Middle frontal gyrus (tissue), 1 donor: Measurements from ENCODE around the gene HDAC4.

Experiments used
- DNase-seq: peaks from one replicate; pipeline ENCODE4 v3.0.0-alpha.2; 2015; ENCODE audit warnings: low spot score; ENCODE audit errors: extremely low spot score

The HDAC4 gene

DNA sequence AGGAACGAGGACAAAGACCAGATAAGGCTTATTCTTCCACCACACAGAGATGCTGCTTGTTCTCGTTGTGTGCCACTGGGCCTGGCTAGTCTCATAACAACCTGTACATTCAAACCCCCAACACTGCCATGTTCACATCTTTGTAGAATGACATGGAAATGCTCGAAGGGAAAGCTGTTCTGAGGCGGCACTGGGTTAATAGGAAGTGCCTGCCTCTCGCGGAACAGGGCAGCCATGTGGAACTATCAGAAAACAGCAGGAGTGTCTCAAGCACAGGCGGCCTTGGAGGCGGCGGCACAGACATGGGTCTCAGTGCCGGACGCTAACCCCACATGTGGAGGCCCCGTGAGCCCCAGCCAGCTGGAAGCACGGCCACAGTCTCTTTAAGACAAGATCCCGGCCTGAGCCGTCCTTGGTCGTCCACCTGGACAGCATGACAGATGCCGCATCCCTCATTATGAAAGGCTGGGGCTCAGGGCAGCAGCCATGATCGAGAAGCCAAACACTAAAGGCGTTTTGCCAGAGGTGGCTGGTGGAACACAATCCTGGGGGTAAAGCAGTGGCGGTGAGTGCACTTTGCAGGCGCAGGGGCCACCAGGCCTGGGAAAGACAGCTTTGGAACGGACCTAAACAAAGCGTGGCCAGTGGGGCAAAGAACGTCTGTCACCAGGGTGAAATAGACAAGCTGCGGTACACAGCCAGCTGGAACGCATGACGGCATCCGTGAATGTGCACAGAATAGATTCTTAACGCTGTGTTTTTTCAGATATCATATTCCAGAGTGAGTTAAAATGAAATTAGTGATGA, 161.0 kb downstream of the HDAC4 start:
- DNase-seq: no peak

DNA sequence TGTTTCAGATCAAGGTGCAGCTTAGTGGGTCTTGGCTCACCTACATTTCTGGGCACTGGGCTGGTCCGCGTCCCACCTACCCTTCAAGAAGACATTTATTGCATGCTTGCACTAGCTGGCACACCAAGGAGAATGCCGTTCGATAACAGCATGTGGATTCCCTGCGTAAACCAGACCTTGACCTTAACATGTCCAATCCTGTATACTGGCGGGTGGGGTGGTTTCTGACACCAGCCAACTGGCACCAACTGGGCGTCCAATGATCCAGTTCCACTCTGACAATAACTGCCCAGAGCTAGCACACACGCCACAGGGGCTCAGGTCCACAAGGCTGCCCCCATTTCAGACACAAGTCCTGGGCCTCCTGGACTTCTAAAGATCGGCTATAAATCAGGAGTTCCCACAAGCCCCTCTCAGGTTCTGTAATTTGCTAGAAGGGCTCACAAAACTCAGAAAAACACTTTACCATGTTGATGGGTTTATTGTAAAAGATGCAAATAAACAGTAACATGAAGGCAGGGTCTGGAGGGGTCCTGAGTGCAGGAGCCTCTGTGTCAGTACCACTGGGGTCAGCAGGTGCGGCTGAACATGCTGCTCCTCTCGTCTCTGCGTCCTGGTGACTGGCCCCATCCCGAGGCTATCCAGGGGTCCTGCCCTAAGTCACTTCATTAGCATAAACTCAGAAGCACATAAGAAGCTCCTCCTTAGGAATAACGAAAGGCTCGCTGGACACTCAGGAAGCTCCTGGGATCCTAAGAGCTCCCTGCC, 161.8 kb downstream of the HDAC4 start:
- DNase-seq: no peak

DNA sequence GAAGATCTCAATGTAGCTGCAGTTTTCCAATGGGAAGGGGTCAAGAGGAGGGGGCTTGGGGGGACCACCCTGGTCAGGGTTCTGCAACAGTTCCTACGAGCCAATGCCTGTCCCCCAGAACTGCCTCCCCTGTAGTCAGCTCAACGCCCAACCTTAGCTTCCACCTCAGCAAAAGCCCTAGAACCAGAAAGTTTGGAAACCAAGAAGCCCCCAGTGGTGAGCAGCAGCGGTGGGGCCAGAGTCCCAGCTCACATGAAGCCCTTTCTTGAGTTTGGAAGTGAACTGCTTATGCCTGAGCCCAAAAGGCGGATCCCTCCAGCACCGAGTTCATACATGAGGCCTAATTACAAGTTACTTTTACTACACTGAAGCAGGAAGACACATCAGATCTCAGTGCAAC, 162.4 kb downstream of the HDAC4 start:
- DNase-seq: no peak

DNA sequence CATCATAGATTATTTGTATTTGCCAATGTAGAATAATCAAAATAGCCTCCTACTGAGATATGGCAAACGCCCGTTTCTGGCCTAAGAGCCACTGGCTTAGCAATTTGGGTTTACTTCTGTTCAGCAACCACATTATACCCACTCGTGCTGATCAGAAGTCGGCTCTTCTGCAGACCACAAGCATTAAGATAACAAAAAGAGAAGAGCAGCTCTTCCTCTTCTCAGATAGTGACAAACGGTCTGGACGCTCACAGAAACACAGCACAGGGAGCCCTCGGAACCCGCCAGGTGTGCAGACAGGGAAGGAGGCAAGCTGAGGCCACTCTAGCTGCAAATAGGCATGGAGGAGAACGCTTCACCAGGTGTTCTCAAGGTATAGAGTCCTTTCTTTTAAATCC, 164.0 kb downstream of the HDAC4 start:
- DNase-seq: no peak

DNA sequence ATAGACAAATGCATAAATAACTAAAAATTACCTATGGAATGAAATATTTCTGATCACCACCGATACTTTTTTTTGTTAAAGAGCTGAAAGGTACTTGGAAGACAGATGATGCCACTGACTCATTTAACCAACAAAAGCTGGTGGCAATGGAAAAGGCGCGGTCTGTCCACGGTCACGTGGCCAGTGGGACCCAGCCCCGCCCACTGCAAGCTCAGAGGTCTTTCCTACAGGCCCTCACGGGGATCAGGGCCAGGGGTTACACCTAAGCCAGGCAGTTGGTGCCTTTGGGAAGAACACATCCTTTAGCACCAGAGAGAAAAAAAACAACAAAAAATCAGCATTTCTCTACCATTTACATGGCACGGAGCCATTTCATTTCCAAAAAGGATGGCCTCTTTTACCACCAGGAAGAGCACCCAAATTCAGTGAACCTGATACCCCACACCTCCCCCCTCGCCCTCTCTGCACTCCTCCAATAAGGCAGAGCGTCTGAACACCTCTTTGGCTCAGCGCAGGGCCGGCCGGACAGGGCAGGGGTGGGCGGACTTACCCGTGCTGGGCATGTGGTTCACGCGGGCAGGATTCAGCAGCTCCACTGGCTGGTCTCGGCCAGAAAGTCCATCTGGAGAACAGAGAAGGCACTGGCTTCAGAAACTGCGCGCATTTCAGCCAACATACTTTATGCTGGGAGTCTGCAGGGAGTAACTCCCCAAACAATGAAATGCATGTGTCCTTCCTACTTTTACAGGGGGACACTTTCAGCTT, 164.6 kb downstream of the HDAC4 start:
- no peak for DNase-seq

DNA sequence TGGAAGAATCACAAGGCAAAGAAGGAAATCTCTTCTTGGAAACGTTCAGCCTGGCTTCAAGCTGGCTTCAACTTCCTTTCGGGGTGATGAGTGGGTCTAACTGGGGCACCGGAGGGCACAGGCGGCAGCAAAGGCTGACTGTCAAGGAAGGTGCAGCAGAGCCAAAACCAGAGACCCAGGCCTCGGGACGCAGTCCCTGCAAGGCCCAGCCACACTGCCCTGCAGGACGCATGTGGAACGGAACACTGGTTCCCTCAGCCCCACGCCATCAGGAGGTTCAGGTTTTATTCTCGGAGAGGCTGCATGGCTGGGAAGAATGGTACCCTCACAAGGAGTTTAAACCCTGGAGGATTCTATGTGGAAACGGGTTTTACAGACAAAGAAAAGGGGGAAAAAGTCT, 165.5 kb downstream of the HDAC4 start:
- DNase-seq: no peak

DNA sequence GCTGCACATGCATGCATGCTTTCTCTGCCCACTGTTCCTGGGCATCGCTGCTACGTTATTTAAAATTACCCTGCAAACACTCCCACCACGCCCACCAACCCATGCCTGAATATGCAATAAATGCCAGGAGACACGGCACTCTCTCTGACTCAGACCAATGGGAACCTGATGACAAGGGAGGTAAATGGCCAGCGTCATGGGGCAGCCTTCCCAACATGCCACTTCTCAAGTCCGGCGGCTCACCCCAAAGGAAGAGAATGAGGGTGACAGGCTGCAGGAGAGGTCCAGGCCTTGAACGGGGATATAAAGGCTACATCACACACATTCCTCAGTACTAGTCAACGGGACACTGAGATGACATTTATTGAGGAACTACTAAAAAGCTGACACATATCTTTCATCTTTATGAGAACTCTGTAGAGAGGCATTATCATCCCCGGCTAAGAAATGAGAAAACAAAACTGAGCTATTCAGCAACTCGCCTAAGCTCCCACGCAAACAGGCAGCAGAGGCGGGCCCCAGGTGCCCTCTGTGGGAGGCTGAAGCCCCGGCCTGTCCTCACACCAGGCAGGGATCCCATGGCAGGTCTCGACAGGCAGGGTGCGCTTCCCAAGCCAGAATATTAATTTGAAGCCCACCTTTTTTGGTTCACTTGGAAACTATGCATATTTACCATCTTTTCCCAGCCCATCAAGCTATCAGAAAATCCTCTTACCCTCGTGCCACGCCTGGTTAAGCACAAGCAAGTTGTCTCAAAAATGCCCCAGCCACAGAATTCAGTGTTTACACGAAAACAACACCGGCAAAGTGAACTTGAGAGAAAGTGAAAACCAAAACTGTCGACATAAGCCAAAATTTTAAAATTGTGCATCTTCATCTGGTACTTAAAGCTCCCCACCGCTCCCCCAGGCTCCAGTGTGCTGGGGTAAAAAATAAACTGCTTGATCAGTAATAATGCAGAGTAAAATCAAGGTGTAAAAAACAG, 166.3 kb downstream of the HDAC4 start:
- DNase-seq: no peak

DNA sequence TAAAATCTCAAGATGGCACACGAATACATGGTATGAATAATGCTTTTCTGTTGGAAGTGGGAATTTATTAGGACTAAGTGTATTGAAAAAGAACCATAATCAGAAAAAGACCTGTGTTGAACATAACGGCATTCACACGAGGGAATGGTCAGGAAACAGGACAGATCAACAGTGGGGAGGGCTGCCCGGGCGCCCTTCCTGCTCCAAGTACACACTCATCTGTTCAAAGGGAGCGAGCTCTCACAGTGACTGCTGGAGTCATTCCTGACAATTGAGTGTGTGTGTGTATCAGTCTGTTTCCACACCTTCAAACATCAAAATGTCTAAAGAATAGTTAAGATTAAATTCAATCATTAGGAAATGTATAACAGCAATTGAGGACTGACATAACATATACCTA, 167.2 kb downstream of the HDAC4 start:
- DNase-seq: no peak

DNA sequence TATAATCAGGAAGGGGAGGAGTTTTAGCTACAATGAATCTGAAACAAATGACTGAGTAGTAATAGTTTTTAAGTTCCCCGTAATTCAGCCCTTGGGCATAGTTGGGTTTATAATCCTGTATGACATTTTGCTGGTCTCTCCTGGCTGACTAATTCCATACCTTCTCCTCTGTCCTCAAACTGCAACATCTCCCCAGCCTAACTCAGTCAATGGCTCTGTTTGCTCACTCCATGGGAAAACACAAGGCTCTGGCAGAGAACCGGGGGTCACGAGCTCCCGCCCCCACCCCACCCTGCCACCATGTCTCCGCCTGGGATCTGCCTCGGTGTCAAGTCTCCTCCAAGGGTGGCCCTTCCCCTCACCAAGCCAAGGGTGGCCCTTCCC, 168.6 kb downstream of the HDAC4 start:
- no peak for DNase-seq

DNA sequence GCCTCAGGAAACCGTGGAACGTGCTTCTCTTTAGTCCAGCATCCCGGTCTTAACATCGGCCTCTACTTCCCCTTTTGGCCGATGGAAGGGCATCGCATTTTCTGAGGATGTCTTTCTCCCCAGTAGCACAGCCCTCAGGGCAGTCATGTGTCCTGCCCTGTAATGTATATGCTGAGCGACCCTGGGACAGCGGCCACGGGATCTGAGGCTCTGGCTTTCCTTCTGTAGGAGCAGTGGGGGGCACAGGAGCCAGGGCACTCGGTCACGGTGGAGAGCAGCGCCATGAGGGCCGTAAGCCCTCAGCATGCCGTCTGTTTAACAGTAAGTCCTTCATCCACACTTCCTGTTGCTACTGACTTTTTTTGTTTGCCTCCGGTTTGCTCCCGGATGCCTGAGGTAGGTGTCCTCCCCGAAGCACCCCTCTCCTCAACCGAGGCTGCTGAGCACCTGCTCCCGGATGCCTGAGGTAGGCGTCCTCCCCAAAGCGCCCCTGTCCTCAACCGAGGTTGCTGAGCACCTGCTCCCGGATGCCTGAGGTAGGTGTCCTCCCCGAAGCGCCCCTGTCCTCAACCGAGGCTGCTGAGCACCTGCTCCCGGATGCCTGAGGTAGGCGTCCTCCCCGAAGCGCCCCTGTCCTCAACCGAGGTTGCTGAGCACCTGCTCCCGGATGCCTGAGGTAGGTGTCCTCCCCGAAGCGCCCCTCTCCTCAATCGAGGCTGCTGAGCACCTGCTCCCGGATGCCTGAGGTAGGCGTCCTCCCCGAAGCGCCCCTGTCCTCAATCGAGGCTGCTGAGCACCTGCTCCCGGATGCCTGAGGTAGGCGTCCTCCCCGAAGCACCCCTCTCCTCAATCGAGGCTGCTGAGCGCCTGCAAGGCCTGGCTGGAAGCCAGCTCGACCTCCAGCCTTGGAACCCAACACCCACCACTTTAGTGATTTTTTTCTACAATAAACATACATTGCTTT, 169.3 kb downstream of the HDAC4 start:
- DNase-seq: no peak

DNA sequence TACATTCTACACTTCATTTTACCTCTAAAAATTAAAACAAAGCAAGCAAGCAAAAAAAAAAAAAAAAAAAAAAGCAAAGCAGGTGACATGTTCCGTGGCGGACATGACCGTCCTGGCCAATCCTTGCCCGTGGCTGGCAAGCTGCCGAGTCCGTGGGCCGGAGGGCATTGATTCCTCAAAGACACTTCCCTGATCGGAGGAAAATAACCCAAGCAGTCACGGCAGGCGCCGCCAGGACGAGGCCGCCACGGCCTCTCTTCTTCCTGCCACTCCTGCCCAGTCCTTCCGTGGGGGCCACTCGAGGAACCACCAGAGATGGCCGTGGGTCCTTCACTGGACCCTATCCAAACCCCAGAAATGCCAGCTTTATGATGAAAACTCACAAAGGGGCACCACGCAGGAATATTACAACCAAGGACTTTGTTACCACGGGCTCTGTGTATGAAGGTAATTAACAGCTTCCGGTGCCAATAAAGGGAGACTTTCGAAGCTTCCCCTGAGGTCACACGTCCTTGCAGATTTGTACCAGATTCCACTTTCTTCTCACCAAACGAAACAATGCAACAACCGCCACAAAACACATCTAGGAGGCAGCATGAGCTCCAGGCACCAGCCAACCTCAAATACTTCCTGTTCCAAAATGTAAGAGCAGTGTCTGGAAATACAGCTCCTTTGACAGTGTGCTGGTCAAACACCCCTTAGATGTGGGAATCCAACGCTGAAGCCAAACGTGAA, 170.3 kb downstream of the HDAC4 start:
- DNase-seq: no peak

DNA sequence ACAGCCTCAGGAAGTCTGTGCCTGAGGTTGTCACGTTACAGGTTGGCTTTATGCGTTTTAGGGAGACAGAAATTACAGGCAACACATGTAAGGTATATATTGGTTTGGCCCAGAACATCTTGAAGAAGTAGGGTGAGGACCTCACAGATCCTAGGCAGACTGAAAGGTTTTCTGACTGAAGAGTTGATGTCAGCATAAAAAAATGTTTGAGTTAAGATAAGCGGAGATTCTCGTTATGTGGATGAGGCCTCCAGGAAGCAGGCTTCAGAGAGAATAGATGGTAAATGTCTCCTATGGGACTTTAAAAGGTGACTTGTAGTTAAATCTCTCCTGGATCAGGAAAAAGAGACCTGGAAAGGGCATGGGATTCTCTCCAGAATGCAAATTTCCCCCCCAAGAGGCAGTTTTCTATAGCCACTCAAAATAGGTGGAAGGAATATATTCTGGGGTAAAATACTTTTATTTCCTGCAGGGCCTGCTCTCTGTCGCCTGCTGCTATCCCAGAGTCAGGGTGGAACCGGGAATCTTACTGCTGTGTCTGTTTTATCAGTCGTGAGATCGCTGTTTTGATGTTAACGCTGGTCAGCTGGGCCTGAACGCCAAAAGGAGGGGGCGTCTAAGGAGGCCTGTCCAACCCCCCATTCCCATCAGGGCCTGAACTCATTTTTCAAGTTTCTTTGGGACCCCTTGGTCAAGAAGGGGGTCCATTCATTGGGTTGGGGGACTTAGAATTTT, 171.1 kb downstream of the HDAC4 start:
- no peak for DNase-seq

DNA sequence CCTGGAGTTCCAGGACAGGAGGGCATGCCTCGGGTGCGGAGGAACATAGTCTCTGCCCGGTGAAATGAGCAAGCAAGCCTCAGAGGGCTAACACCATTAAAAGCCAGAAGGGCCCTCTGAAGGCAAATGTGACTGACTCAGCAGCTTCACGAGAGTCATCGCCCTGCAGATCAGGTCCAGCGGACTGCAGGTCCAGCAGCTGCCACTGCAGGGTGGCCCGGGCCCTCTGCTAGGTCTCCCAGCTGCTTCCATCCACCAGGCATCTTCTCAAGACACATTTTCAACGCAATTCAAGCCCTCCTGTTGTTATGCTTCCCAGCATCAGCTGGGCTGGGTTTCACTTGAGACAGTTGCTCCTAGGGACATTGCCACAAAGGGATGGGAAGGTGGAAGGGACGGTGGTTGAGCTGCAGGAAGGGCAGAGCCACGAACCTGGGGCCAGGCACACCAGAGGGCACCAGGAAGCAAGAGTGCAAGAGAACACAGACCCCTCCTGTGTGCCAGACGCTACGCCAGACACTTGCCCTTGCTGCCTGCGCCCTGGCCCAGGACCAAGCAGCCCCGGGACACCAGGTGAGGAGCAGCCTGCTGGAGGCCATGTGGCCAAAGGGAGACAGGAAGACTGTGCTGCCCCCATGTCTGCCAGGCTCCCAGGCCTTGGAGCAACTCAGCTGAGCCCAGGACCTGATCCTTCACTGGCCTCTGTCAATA, 173.0 kb downstream of the HDAC4 start:
- no peak for DNase-seq

DNA sequence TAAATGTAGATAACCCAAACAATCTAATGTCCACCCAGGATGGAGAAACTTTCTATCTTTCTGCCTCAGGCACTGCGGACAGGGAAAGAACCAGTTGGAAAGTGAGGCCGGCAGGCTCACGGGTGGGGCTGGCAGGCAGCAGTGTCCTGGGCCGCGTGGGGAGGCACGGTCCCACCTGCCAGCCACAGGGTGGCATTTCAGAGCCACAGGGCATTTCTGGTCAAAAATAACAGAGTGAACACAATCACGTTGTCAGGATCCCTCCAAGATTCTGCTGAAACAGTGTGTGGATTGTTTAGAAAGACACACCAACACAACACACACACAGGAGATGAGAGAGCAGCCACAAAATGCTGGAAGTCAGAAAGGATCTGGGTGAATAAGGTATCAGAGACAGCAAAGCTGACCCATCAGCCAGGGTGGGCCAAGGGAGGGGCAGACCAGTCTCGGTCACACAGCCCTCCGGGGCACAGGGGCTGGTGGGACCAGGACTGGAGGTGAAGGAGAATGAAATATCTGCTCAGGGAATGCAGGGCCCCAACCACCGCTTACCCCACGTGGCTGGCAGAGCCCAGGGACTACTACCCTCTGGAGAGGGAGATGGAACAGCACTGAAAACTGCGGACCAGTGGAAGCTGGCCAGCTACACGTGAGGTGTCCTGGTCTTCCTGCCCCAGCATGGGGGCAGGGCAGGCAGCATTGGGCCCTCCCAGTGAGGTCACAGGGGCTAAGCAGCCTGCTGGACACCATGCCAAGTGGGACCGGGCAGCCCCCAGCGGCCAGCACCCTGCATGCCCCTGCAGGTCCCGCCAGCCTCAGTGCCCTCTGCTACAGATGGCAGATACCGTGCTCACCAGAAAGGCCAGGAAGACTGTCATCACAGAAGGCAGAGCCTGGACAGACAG, 173.9 kb downstream of the HDAC4 start:
- no peak for DNase-seq

DNA sequence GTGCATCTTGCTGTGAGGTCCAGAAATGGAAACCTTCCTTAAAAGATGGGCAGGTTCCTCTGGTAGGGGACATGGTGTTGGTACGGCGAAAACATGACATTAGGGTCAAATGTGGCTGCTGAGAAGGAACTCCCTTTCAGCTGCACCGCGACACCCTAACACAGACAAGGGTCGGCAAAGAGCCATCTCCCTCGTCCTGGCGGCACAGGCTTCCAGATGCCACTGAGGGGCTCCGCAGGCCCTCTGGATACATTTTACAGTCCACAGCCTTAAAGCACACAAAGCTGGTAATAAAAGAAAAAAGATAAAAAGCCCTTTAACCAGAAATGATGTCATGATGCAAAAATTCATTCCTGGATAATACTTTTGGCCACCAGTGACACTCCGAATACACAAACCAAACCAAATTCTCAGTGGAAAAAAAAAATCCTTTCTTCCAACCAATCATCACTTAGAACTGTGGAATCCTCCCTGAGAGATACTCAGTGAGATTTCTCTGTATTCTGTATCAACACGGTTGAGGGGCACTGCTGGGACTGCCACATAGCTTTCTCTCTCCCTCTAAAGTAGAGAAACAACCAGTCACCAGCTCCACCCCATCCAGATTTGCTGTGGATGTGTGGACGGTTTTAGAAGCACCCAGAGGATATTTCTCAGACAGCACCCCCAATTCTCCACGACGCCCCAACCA, 174.8 kb downstream of the HDAC4 start:
- DNase-seq: no peak

DNA sequence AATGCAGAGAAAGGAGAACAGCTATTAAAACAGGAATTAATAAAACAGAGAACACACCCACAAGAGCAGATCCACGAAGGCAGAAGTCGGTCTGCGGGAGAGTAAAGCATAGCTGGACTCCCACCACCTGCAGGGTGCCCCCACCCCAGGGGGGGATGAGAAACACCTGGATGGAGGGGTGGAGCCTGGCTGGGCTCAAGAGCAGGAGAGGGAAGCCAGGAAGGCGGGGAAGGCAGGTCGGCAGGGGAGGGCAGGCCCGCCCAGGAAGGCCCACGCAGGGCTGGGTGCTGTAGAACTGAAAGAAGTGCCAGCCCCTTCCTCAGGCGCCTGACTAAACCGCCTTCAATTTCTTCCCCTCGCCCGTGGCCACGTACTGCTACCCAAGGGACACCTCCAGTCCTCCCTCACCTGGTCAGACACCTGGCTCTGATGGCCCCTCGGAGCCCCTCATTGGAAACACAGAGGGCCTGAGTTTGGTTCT, 175.4 kb downstream of the HDAC4 start:
- no peak for DNase-seq
